Immature natural killer cell (primary cell): ENCODE results near the gene ABCC4. TPM values are rescaled to one million over a fixed set of nuclear protein-coding genes. Genes with fewer than 3 reads are reported as not detected.
"Not testable (repeated sequence)": the region's sequence is repeated elsewhere in the genome, so short reads cannot be mapped to it uniquely, and the experiment has no call there.

Experiments used
- DNase-seq, 3 donors: peaks; one replicate each; pipeline ENCODE4 v3.0.0; 2022; ENCODE audit warnings: mixed read lengths in 1 of 3
- H3K27ac Mint-ChIP-seq, 6 donors: one replicate each; pipeline ENCODE4 v1.8.0; 2020; ENCODE audit warnings: mixed read lengths in 6 of 6, mild to moderate bottlenecking in 5 of 6, inconsistent platforms in 4 of 6, moderate library complexity in 3 of 6
- H3K27me3 Mint-ChIP-seq, 3 donors: one replicate each; pipeline ENCODE4 v1.8.0; 2020 to 2021; ENCODE audit warnings: low read depth in 3 of 3, mild to moderate bottlenecking in 3 of 3, mixed read lengths in 3 of 3, moderate library complexity in 3 of 3, inconsistent platforms in 1 of 3
- H3K36me3 Mint-ChIP-seq, 3 donors: one replicate each; pipeline ENCODE4 v1.8.0; 2020; ENCODE audit warnings: mixed read lengths in 3 of 3, inconsistent platforms in 2 of 3, mild to moderate bottlenecking in 2 of 3
- H3K4me1 Mint-ChIP-seq, 2 donors: one replicate each; pipeline ENCODE4 v1.8.0; 2020; ENCODE audit warnings: inconsistent platforms in 2 of 2, mild to moderate bottlenecking in 2 of 2, mixed read lengths in 2 of 2, moderate library complexity in 1 of 2
- H3K4me3 Mint-ChIP-seq, 5 donors: one replicate each; pipeline ENCODE4 v1.8.0; 2020; ENCODE audit warnings: mild to moderate bottlenecking in 5 of 5, mixed read lengths in 5 of 5, inconsistent platforms in 3 of 5, moderate library complexity in 3 of 5
- H3K9me3 Mint-ChIP-seq, 6 donors: one replicate each; pipeline ENCODE4 v1.8.0; 2020; ENCODE audit warnings: mild to moderate bottlenecking in 6 of 6, mixed read lengths in 6 of 6, inconsistent platforms in 4 of 6, moderate library complexity in 3 of 6
- polyA plus RNA-seq, 3 donors: library from polyadenylated mRNA; unstranded; fragments of 300-500 nt; fragmentation: Illumina TruSeq; gene quantifications; one replicate each; pipeline ENCODE4 v1.2.3, GENCODE V29; 2021

The ABCC4 gene
- polyA plus RNA-seq, 3 donors from 2014 or later, result 2.8 to 3.9 (median 3.0) TPM

- Mint-ChIP-seq H3K27me3 (no peaks in the 10 kb centered on the region), H3K4me1 (no peaks in the 10 kb centered on the region), H3K9me3 (no peaks in the 10 kb centered on the region), H3K36me3 (peaks cover 11 to 26% (median 18%) of the 10 kb centered on the region in 3 donors), H3K4me3 (no peak overlapping the region), H3K27ac (no peak overlapping the region)
- no peak for DNase-seq
Observed at GRCh38 chr13:95201814-95202651, 99.2 kb downstream of the ABCC4 start.

- not testable (repeated sequence) for H3K4me3 Mint-ChIP-seq, H3K27ac Mint-ChIP-seq, H3K4me1 Mint-ChIP-seq, H3K27me3 Mint-ChIP-seq, H3K9me3 Mint-ChIP-seq, DNase-seq
- H3K36me3 Mint-ChIP-seq, result peaks cover 4 to 29% (median 13%) of the 10 kb centered on the region in 3 donors
Observed at GRCh38 chr13:95200386-95200957, 100.8 kb downstream of the ABCC4 start.

GRCh38 chr13:95199896-95200295, 101.4 kb downstream of the ABCC4 start:
- Mint-ChIP-seq H3K9me3 (no peaks in the 10 kb centered on the region), H3K4me3 (no peak overlapping the region), H3K36me3 (peaks cover 4 to 29% (median 9%) of the 10 kb centered on the region in 3 donors), H3K4me1 (no peaks in the 10 kb centered on the region), H3K27ac (no peak overlapping the region), H3K27me3 (peaks cover 0 to 1% (median 0%) of the 10 kb centered on the region in 3 donors)
- DNase-seq, result no peak

- H3K4me3 Mint-ChIP-seq, H3K27ac Mint-ChIP-seq, H3K27me3 Mint-ChIP-seq, H3K9me3 Mint-ChIP-seq, DNase-seq, H3K4me1 Mint-ChIP-seq: not testable (repeated sequence)
- H3K36me3 Mint-ChIP-seq, result peaks cover 0 to 29% (median 6%) of the 10 kb centered on the region in 3 donors
Observed at GRCh38 chr13:95198606-95199005, 102.6 kb downstream of the ABCC4 start.

GRCh38 chr13:95197548-95197947, 103.7 kb downstream of the ABCC4 start:
- no peaks in the 10 kb centered on the region for H3K9me3 Mint-ChIP-seq
- H3K4me1 Mint-ChIP-seq, result no peaks in the 10 kb centered on the region
- peaks cover 0 to 1% (median 0%) of the 10 kb centered on the region in 3 donors for H3K27me3 Mint-ChIP-seq
- no peak for DNase-seq
- H3K27ac Mint-ChIP-seq, result no peak overlapping the region
- H3K36me3 Mint-ChIP-seq, result peaks cover 4 to 29% (median 6%) of the 10 kb centered on the region in 3 donors
- H3K4me3 Mint-ChIP-seq, result no peak overlapping the region

GRCh38 chr13:95195146-95195545, 106.1 kb downstream of the ABCC4 start:
- peaks cover 3 to 20% (median 4%) of the 10 kb centered on the region in 3 donors for H3K36me3 Mint-ChIP-seq
- H3K4me1 Mint-ChIP-seq, result no peaks in the 10 kb centered on the region

GRCh38 chr13:95193509-95194230, 107.6 kb downstream of the ABCC4 start:
- no peak overlapping the region for H3K27ac Mint-ChIP-seq
- H3K4me3 Mint-ChIP-seq, result no peak overlapping the region
- H3K27me3 Mint-ChIP-seq, result peaks cover 0 to 4% (median 2%) of the 10 kb centered on the region in 3 donors
- no peaks in the 10 kb centered on the region for H3K9me3 Mint-ChIP-seq
- peaks cover 0 to 2% of the 10 kb centered on the region in 2 donors for H3K4me1 Mint-ChIP-seq
- no peak for DNase-seq
- peaks cover 3 to 14% (median 4%) of the 10 kb centered on the region in 3 donors for H3K36me3 Mint-ChIP-seq

More at GRCh38 chr13:95195146-95195545, 106.1 kb downstream of the ABCC4 start:
- no peaks in the 10 kb centered on the region for H3K9me3 Mint-ChIP-seq
- DNase-seq, result no peak
- no peak overlapping the region for H3K27ac Mint-ChIP-seq
- no peak overlapping the region for H3K4me3 Mint-ChIP-seq
- H3K27me3 Mint-ChIP-seq, result peaks cover 0 to 1% (median 0%) of the 10 kb centered on the region in 3 donors

- H3K4me3 Mint-ChIP-seq, result no peak overlapping the region
- peaks cover 0 to 4% (median 2%) of the 10 kb centered on the region in 3 donors for H3K27me3 Mint-ChIP-seq
- peaks cover 0 to 2% of the 10 kb centered on the region in 2 donors for H3K4me1 Mint-ChIP-seq
- no peak overlapping the region for H3K27ac Mint-ChIP-seq
- DNase-seq, result no peak
- H3K36me3 Mint-ChIP-seq, result peaks cover 3 to 14% (median 4%) of the 10 kb centered on the region in 3 donors
- H3K9me3 Mint-ChIP-seq, result no peaks in the 10 kb centered on the region
Observed at GRCh38 chr13:95192998-95193397, 108.3 kb downstream of the ABCC4 start.

- H3K9me3 Mint-ChIP-seq, DNase-seq, H3K27me3 Mint-ChIP-seq, H3K36me3 Mint-ChIP-seq, H3K4me1 Mint-ChIP-seq, H3K27ac Mint-ChIP-seq, H3K4me3 Mint-ChIP-seq: not testable (repeated sequence)
Observed at GRCh38 chr13:95192564-95192945, 108.7 kb downstream of the ABCC4 start.

GRCh38 chr13:95191821-95192563, 109.3 kb downstream of the ABCC4 start:
- no peak overlapping the region for H3K4me3 Mint-ChIP-seq

GRCh38 chr13:95188128-95188527, 113.1 kb downstream of the ABCC4 start:
- Mint-ChIP-seq H3K27ac (peak overlapping the region in 2 of 6 donors; percentile 9 to 67), H3K4me1 (peaks cover 24 to 26% of the 10 kb centered on the region in 2 donors), H3K4me3 (peak overlapping the region in 3 of 5 donors; percentile 1 to 53 (median 41)), H3K36me3 (peaks cover 0 to 4% (median 0%) of the 10 kb centered on the region in 3 donors), H3K9me3 (no peaks in the 10 kb centered on the region), H3K27me3 (peaks cover 0 to 2% (median 2%) of the 10 kb centered on the region in 3 donors)
- no peak for DNase-seq

More at GRCh38 chr13:95191821-95192563, 109.3 kb downstream of the ABCC4 start:
- DNase-seq, result peak; percentile 10 to 28 (median 11)
- peak overlapping the region in 1 of 6 donors; percentile 72 for H3K27ac Mint-ChIP-seq
- H3K4me1 Mint-ChIP-seq, result peaks cover 0 to 2% of the 10 kb centered on the region in 2 donors
- H3K9me3 Mint-ChIP-seq, result no peaks in the 10 kb centered on the region
- peaks cover 3 to 7% (median 4%) of the 10 kb centered on the region in 3 donors for H3K36me3 Mint-ChIP-seq
- peaks cover 0 to 4% (median 2%) of the 10 kb centered on the region in 3 donors for H3K27me3 Mint-ChIP-seq

- Mint-ChIP-seq H3K27me3 (peaks cover 0 to 2% (median 2%) of the 10 kb centered on the region in 3 donors), H3K4me1 (peaks cover 34 to 37% of the 10 kb centered on the region in 2 donors), H3K27ac (peak overlapping the region; percentile 82 to 93 (median 90)), H3K4me3 (peak overlapping the region; percentile 78 to 92 (median 81)), H3K9me3 (no peaks in the 10 kb centered on the region), H3K36me3 (peaks cover 0 to 3% (median 0%) of the 10 kb centered on the region in 3 donors)
- DNase-seq, result peak; percentile 43 to 58 (median 56)
Observed at GRCh38 chr13:95185851-95186250, 115.4 kb downstream of the ABCC4 start.

GRCh38 chr13:95185311-95185710, 115.9 kb downstream of the ABCC4 start:
- Mint-ChIP-seq H3K27me3 (peaks cover 0 to 2% (median 2%) of the 10 kb centered on the region in 3 donors), H3K4me3 (peak overlapping the region; percentile 78 to 92 (median 81)), H3K9me3 (no peaks in the 10 kb centered on the region), H3K36me3 (peaks cover 0 to 3% (median 0%) of the 10 kb centered on the region in 3 donors), H3K27ac (peak overlapping the region; percentile 82 to 93 (median 90)), H3K4me1 (peaks cover 39 to 41% of the 10 kb centered on the region in 2 donors)
- no peak for DNase-seq
